Measurements from ENCODE around the gene PMM2. TPM values are rescaled to one million over a fixed set of nuclear protein-coding genes. Genes with fewer than 3 reads are reported as not detected.
A peak's percentile ranks its signal among the peaks of the same experiment; 100 is the strongest.
"Not testable (repeated sequence)": the region's sequence is repeated elsewhere in the genome, so short reads cannot be mapped to it uniquely, and the experiment has no call there.

Gene PMM2
- total RNA-seq (2022) (59.4 and 60.6 TPM in 2 replicates), Bru-seq, nascent RNA (percentile 90 among the genes with signal in this experiment), BruChase-seq, experiment 1, labeled RNA remaining after a 6-hour chase (percentile 86 among the genes with signal in this experiment), BruChase-seq, experiment 2, labeled RNA remaining after a 2-hour chase (percentile 86 among the genes with signal in this experiment)
- long read RNA-seq, full-length matches to known transcripts: 37 of 49 reads
- long read RNA-seq, partial matches to known transcripts: 8 of 49 reads
- long read RNA-seq, other reads (novel, unspliced or antisense): 4 of 49 reads

DNA sequence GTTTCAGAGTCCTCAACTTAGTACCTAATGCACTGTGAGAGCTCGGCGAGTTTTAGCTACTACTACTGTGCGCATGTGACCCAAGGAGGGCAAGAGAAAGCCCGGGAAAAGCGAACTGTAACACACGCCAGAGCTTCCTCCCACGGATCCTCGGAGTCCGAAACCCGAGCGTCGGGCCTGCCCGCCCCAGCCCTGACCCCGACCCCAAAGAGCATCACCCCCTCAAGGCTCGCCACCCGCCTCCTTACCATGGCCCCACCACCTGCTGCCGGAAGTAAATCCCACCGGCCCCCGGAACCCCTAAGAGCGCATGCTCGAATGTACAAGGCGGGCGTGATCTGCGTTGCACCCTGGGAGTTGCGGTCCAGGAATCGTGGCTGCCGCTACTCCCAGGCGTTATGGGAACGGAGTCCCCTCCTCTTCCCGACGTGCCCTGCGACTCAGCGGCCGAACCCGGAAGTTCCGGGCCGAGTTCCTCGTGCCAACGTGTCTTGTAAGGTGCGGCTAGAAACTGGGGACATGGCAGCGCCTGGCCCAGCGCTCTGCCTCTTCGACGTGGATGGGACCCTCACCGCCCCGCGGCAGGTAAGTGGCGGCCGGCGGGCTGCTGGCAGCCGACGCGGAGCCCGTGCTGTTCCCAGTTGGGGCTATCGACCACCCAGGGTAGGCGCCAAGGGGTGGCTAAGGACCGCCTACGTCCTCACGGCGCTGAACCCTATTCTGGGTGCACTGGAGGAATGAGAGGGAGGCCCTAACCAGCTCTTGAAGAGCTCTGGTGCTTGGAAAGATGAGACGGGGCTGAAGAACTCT, at the start of gene PMM2, which contains the start of gene TMEM186:
TSS of gene PMM2 (plus strand) at position 476 of the 810 bp plus-strand sequence. CDS start at position 520, 44 bp downstream.
TSS of gene TMEM186 (minus strand) at position 276 of the 810 bp plus-strand sequence. CDS start at position 251, 25 bp downstream.
- no peaks in the 10 kb centered on the region for H3K27me3 Mint-ChIP-seq (ENCODE audit: insufficient read depth, unreplicated experiment)
- TF ChIP-seq, protein P1, sequence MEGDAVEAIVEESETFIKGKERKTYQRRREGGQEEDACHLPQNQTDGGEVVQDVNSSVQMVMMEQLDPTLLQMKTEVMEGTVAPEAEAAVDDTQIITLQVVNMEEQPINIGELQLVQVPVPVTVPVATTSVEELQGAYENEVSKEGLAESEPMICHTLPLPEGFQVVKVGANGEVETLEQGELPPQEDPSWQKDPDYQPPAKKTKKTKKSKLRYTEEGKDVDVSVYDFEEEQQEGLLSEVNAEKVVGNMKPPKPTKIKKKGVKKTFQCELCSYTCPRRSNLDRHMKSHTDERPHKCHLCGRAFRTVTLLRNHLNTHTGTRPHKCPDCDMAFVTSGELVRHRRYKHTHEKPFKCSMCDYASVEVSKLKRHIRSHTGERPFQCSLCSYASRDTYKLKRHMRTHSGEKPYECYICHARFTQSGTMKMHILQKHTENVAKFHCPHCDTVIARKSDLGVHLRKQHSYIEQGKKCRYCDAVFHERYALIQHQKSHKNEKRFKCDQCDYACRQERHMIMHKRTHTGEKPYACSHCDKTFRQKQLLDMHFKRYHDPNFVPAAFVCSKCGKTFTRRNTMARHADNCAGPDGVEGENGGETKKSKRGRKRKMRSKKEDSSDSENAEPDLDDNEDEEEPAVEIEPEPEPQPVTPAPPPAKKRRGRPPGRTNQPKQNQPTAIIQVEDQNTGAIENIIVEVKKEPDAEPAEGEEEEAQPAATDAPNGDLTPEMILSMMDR (IDR thresholded peaks at IDR 0.05; ENCODE audit: unreplicated experiment): no peak
- ChIA-PET POLR2A (interaction anchor here (0.6 to 1.9 kb wide), 14 partner anchors 9 to 160 kb away, joined by 3 to 11 read pairs (median 3); partner anchors contain the start of gene CARHSP1), CTCF (interaction anchor here (0.5 to 3.7 kb wide), 18 partner anchors 9 to 230 kb away, joined by 3 to 19 read pairs (median 3); no protein-coding TSS in a partner anchor)
- H3K4me1 Mint-ChIP-seq (ENCODE audit: insufficient read depth, unreplicated experiment): peaks cover 9% of the 10 kb centered on the region
- peak within 1 kb of the TSS; percentile 97 for H3K27ac Mint-ChIP-seq (ENCODE audit: low read depth, unreplicated experiment)
- H3K9me3 Mint-ChIP-seq (ENCODE audit: unreplicated experiment): no peaks in the 10 kb centered on the region
- peaks cover 23% of the 10 kb centered on the region for H3K36me3 Mint-ChIP-seq (ENCODE audit: insufficient read depth, unreplicated experiment)
- H3K4me3 Mint-ChIP-seq (ENCODE audit: unreplicated experiment): peak within 1 kb of the TSS; percentile 92
- no TSS peak for BruUV-seq (replicated peaks)
- intact Hi-C loops (cut with micrococcal nuclease): loop anchor here (2.0 to 10.0 kb wide), 2 partner anchors 83 to 337 kb away; no protein-coding TSS in a partner anchor
- DNase-seq (ENCODE audit: unreplicated experiment): peak; percentile 96

DNA sequence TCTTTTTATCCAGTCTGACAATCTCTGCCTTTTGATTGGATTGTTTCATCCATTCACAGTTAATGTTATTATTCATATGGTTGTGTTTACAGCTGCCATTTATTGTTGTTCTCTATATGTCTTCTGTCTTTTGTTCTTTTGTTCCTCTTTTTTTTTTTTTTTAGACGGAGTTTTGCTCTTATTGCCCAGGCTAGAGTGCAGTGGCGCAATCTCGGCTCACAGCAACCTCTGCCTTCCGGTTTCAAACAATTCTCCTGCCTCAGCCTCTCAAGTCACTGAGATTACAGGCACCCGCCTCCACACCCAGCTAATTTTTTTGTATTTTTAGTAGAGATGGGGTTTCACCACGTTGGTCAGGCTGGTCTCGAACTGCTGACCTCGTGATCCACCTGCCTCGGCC, 48.7 kb upstream of the PMM2 start:
- BruUV-seq (replicated peaks); H3K4me3 Mint-ChIP-seq (ENCODE audit: unreplicated experiment); H3K36me3 Mint-ChIP-seq (ENCODE audit: insufficient read depth, unreplicated experiment); intact Hi-C loops (cut with micrococcal nuclease); H3K27ac Mint-ChIP-seq (ENCODE audit: low read depth, unreplicated experiment); H3K9me3 Mint-ChIP-seq (ENCODE audit: unreplicated experiment); DNase-seq (ENCODE audit: unreplicated experiment); H3K27me3 Mint-ChIP-seq (ENCODE audit: insufficient read depth, unreplicated experiment); CTCF ChIA-PET; H3K4me1 Mint-ChIP-seq (ENCODE audit: insufficient read depth, unreplicated experiment); POLR2A ChIA-PET: not testable (repeated sequence)

DNA sequence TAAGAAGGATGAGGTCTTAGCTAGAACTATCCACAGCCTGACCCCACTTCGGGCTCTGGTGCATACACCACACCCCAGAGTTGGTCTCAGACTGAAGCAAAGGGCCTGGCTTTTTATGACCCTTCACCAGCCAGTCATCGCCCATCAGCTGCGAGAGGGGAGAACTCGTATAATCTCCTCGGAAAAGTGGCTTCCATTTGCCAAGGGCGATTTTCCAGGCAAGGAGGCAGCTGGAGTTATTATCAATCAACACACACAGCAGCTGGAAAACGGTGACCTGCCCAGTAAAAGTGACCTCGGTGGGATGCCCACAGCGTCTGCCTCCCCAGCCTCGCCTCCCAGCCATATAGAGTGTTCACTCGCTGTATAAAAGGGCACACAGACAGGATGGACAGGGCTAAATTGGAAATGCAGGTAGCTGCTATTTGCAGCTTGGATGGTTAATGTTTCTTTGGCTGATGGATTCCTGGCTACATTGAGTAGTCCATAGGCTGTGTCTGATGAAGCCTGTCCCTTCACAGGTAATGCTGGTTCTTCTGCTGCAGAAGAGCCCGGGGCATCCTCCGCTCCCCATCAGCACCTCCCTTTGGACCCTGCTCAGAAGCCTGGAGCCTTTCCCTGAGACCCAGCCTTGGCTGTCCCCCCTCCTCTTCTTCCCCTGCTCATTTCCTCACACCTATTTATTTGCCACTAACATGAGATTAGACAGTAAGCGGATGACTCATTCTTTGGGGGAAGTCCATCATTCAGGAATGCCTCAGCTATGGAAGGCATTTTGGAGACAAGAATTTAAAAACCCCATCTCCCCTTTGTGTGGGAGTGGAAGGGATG, 45.9 kb upstream of the PMM2 start:
- intact Hi-C loops (cut with micrococcal nuclease): no loop called here
- Mint-ChIP-seq H3K36me3 (ENCODE audit: insufficient read depth, unreplicated experiment) (no peaks in the 10 kb centered on the region), H3K27ac (ENCODE audit: low read depth, unreplicated experiment) (no peak overlapping the region), H3K27me3 (ENCODE audit: insufficient read depth, unreplicated experiment) (no peaks in the 10 kb centered on the region), H3K9me3 (ENCODE audit: unreplicated experiment) (no peaks in the 10 kb centered on the region), H3K4me3 (ENCODE audit: unreplicated experiment) (no peak overlapping the region), H3K4me1 (ENCODE audit: insufficient read depth, unreplicated experiment) (peaks cover 8% of the 10 kb centered on the region)
- peak; percentile 71 for DNase-seq (ENCODE audit: unreplicated experiment)
- no TSS peak for BruUV-seq (replicated peaks)
- ChIA-PET POLR2A (interaction anchor here (1.5 kb wide), 1 partner anchor 9 kb away, joined by 3 read pairs; no protein-coding TSS in a partner anchor), CTCF (interaction anchor here (0.9 to 1.6 kb wide), 4 partner anchors 24 to 183 kb away, joined by 3 to 5 read pairs (median 4); partner anchors contain the start of gene ABAT)
- TF ChIP-seq, protein P1 (IDR thresholded peaks at IDR 0.05; ENCODE audit: unreplicated experiment): no peak

- no peak overlapping the region for H3K4me3 Mint-ChIP-seq (ENCODE audit: unreplicated experiment)
- ChIA-PET CTCF (interaction anchor here (0.6 to 1.1 kb wide), 4 partner anchors 10 to 1420 kb away, joined by 3 to 4 read pairs (median 3); partner anchors contain the start of gene RBFOX1), POLR2A (interaction anchor here (0.6 to 1.5 kb wide), 3 partner anchors 10 to 115 kb away, joined by 3 read pairs; no protein-coding TSS in a partner anchor)
- no peaks in the 10 kb centered on the region for H3K9me3 Mint-ChIP-seq (ENCODE audit: unreplicated experiment)
- no peaks in the 10 kb centered on the region for H3K27me3 Mint-ChIP-seq (ENCODE audit: insufficient read depth, unreplicated experiment)
- DNase-seq (ENCODE audit: unreplicated experiment): no peak
- TF ChIP-seq, protein P1 (IDR thresholded peaks at IDR 0.05; ENCODE audit: unreplicated experiment): no peak
- BruUV-seq (replicated peaks): no TSS peak
- H3K36me3 Mint-ChIP-seq (ENCODE audit: insufficient read depth, unreplicated experiment): no peaks in the 10 kb centered on the region
- H3K27ac Mint-ChIP-seq (ENCODE audit: low read depth, unreplicated experiment): no peak overlapping the region
- peaks cover 8% of the 10 kb centered on the region for H3K4me1 Mint-ChIP-seq (ENCODE audit: insufficient read depth, unreplicated experiment)
- intact Hi-C loops (cut with micrococcal nuclease): no loop called here
These were observed 44.9 kb upstream of the PMM2 start for GRCh38 chr16:8752706-8753105.

Measured in MCF 10A (cell line).